AG10803 (cell line): ENCODE data around the gene RPS15A.
"Not testable (repeated sequence)": the region's sequence is repeated elsewhere in the genome, so short reads cannot be mapped to it uniquely, and the experiment has no call there.

Source experiments
- DNase-seq: peaks from one replicate; pipeline ENCODE4 v3.0.0; 2010; ENCODE audit warnings: low read depth
- H3K4me3 ChIP-seq: 2 replicates; pipeline ENCODE4 v1.5.1; 2011; ENCODE audit warnings: mild to moderate bottlenecking, low read length, control low read depth
- CTCF ChIP-seq: conservative IDR thresholded peaks from 2 replicates; pipeline ENCODE4 v1.5.1; 2011; ENCODE audit warnings: mild to moderate bottlenecking, low read length, control low read depth, inconsistent platforms

The RPS15A gene

GRCh38 chr16:18783430-18784341, 6.4 kb downstream of the RPS15A start:
- no peak overlapping the region for H3K4me3 ChIP-seq
- DNase-seq, result no peak
- no peak for TF ChIP-seq CTCF

GRCh38 chr16:18782697-18783429, 7.3 kb downstream of the RPS15A start:
- no peak for DNase-seq

GRCh38 chr16:18781232-18781631, 8.9 kb downstream of the RPS15A start:
- not testable (repeated sequence) for DNase-seq, H3K4me3 ChIP-seq

More at GRCh38 chr16:18782697-18783429, 7.3 kb downstream of the RPS15A start:
- H3K4me3 ChIP-seq, result no peak overlapping the region
- TF ChIP-seq CTCF, result no peak

- DNase-seq, H3K4me3 ChIP-seq: not testable (repeated sequence)
Measured at GRCh38 chr16:18780460-18781026, 9.6 kb downstream of the RPS15A start.

- DNase-seq, result not testable (repeated sequence)
Measured at GRCh38 chr16:18777664-18778063, 12.5 kb downstream of the RPS15A start.

GRCh38 chr16:18776334-18776733, 13.8 kb downstream of the RPS15A start:
- DNase-seq, result not testable (repeated sequence)

More at GRCh38 chr16:18777664-18778063, 12.5 kb downstream of the RPS15A start:
- H3K4me3 ChIP-seq, result not testable (repeated sequence)

GRCh38 chr16:18774651-18775050, 15.5 kb downstream of the RPS15A start:
- H3K4me3 ChIP-seq, DNase-seq: not testable (repeated sequence)

More at GRCh38 chr16:18776334-18776733, 13.8 kb downstream of the RPS15A start:
- H3K4me3 ChIP-seq, result not testable (repeated sequence)

GRCh38 chr16:18772171-18772570, 18.0 kb downstream of the RPS15A start:
- not testable (repeated sequence) for H3K4me3 ChIP-seq, DNase-seq

- not testable (repeated sequence) for DNase-seq, H3K4me3 ChIP-seq
Measured at GRCh38 chr16:18770336-18770962, 19.7 kb downstream of the RPS15A start.

- DNase-seq, H3K4me3 ChIP-seq: not testable (repeated sequence)
Measured at GRCh38 chr16:18767217-18767616, 22.9 kb downstream of the RPS15A start.

- not testable (repeated sequence) for DNase-seq
Measured at GRCh38 chr16:18762713-18763112, 27.4 kb downstream of the RPS15A start.

More at GRCh38 chr16:18762713-18763112, 27.4 kb downstream of the RPS15A start:
- H3K4me3 ChIP-seq, result not testable (repeated sequence)
